ENCODE results near the gene HCST.

HCST gene

DNA sequence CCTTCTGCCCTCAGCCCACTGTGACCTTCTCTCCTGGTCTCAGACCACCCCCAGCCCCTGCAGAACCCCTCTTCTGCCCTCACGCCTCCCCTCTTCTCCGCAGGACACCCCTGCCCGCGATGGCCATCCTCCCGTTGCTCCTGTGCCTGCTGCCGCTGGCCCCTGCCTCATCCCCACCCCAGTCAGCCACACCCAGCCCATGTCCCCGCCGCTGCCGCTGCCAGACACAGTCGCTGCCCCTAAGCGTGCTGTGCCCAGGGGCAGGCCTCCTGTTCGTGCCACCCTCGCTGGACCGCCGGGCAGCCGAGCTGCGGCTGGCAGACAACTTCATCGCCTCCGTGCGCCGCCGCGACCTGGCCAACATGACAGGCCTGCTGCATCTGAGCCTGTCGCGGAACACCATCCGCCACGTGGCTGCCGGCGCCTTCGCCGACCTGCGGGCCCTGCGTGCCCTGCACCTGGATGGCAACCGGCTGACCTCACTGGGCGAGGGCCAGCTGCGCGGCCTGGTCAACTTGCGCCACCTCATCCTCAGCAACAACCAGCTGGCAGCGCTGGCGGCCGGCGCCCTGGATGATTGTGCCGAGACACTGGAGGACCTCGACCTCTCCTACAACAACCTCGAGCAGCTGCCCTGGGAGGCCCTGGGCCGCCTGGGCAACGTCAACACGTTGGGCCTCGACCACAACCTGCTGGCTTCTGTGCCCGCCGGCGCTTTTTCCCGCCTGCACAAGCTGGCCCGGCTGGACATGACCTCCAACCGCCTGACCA, 37.2 kb downstream of the HCST start:
- DNase-seq: no peak

DNA sequence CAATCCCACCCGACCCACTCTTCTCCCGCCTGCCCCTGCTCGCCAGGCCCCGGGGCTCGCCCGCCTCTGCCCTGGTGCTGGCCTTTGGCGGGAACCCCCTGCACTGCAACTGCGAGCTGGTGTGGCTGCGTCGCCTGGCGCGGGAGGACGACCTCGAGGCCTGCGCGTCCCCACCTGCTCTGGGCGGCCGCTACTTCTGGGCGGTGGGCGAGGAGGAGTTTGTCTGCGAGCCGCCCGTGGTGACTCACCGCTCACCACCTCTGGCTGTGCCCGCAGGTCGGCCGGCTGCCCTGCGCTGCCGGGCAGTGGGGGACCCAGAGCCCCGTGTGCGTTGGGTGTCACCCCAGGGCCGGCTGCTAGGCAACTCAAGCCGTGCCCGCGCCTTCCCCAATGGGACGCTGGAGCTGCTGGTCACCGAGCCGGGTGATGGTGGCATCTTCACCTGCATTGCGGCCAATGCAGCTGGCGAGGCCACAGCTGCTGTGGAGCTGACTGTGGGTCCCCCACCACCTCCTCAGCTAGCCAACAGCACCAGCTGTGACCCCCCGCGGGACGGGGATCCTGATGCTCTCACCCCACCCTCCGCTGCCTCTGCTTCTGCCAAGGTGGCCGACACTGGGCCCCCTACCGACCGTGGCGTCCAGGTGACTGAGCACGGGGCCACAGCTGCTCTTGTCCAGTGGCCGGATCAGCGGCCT, 37.9 kb downstream of the HCST start:
- no peak for DNase-seq

DNA sequence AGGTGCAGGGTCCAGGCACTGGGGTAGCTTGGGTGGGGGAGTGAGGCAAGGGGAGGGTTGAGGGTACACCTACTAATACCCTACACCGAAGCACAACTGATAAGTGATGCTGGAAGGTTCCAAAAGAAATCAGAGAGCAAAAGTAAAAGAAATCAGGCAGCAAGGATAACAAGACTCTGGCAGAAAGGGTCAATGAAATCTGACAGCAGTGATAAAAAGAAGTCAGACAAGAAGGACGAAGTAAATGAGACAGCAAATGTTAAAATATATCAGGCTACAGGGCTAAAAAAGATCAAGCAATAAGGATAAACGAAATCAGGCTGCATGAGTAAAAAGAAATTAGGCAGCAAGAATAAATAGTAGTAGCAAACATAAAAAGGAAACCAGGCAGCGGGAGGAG, 38.5 kb downstream of the HCST start:
- DNase-seq: no peak

DNA sequence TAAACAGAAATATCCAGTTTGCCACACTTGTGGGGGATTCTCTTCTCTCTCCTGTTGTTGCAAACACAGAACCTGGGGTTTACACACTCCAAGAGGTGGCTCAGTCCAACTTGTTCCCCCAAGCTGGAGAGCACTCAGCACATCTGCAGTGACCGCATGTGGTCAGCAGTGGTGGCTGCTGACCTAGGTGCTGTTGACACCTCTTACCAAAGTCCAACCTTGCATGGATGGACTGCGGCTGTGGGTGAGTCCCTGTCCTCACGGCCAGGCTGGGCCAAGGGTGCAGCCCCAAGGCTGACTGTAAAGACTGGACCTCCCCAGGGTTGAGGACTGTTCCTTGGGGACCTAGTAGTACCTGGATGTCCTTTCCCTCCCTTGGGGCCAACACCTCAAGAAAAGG, 39.9 kb downstream of the HCST start:
- no peak for DNase-seq

DNA sequence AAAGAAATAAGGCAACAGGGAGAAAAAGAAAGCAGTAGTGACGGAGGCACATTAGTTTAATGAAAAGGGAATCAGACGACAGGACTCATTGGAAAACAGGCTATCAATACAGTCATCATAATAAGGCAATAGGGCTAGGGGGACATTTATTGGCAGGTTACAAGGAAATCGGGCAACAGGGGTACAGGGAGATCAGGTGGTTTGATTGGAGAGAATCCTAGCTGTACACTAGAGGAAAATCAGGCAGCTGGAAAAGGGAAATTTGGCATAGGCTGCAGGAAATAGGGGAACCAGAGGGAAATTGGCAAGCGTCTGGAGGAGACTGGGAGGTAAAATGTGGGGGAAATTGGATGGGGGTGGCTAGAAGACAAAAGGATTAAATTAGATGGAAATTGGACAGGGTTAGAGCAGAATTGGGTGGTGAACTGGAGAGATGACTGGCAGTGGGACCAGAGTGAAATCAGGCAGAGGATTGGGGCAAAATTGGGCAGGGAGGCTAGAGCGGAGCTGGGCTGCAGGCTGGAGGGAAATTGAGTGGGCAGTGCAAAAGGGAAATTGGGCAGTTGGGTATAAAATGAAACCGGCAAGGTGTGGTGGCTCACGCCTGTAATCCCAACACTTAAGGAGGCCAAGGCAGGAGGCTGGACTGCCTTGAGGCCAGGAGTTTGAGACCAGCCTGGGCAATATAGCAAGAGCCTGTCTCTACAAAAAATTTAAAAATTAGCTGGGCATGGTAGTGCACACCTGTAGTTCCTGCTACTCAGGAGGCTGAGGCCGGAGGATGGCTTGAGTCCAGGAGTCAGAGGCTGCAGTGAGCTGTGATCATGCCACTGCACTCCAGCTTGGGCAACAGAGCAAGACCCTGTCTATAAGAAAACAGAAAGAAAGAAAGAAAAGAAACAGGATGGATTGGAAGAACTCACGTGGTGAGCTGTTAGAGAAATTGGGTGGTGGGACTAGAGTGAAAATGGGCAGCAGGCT, 41.3 kb downstream of the HCST start:
- no peak for DNase-seq

DNA sequence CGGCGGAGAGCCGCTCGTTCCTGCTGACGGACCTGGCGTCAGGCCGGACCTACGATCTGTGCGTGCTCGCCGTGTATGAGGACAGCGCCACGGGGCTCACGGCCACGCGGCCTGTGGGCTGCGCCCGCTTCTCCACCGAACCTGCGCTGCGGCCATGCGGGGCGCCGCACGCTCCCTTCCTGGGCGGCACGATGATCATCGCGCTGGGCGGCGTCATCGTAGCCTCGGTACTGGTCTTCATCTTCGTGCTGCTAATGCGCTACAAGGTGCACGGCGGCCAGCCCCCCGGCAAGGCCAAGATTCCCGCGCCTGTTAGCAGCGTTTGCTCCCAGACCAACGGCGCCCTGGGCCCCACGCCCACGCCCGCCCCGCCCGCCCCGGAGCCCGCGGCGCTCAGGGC, 42.2 kb downstream of the HCST start:
- DNase-seq: no peak

DNA sequence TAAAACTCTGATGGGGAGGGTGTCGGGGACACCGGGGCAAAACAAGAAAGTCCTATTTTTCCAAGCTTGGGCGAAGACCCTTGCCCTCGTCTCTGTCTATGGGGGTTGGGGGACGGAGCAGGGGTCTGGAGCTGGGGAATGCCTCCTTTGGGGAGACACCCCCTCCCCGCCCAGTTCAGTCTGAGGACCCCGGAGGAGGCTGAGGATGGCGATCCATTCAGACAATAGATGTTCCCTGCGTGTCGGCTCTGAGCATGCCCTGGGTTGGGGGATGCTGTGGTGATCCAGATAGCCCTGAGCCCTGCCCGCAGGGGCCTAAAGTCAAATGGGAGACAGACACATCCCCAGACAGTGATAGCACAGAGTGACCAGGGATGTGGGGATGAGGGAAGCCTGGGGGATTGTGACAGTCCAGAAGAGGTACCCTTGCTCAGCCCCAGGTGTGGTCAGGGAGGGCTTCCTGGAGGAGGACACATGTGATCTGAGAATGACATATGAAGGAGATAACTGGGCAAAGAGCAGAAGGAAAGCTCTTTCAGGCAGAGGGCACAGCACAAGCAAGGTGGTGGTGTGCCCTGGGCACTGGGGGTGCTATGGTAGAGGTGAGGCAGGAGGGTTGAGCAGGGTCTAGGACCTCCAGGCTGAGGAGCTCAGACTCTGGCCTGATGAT, 42.9 kb downstream of the HCST start:
- DNase-seq: no peak

DNA sequence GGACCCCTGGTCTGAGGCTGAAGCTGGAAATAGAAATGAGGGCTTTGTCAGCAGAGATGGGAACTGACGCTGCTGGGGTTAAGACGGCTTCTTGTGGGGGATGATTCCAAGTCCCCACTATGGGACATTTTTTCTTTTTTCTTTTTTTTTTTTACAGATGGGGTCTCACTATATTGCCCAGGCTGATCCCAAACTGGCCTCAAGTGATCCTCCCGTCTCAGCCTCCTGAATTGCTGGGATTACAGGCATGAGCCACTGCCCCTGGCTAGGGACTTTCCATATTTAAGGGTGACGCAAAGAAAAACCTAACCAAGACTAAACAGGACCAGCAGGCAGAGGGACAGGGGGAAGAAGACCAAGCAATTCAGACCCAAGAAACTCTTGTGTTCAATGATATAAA, 43.9 kb downstream of the HCST start:
- no peak for DNase-seq

DNA sequence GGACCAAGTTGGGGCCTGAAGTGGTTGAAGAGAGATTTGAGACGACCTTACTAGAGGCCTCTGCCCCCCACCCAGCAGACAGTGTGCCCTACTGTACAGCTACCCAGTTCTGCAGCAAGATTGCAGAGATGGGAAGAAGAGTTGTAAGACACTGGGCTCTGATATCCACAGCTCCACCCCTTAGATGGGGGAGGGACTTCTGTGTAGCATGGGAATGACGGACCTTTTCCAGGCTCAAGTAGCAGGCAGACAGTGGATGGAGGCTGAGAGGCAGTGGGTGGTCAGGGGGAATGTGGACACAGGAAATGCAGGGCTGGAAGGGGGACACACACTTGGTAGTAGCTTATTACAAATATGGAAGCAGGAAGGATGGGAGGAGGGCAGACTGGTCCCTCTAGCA, 46.8 kb downstream of the HCST start:
- DNase-seq: no peak
